LNCAP (cell line): ENCODE data around the gene GALNT18.

Experiments
- TF ChIP-seq, protein P1 (sequence below): fragments of 450-650 bp; IDR thresholded peaks from 2 replicates; pipeline ENCODE4 v1.5.1; 2017; ENCODE audit warnings: mild to moderate bottlenecking

The GALNT18 gene

GRCh38 chr11:11231763-11232162 is 390.0 kb downstream of the GALNT18 start:
- TF ChIP-seq, protein P1, sequence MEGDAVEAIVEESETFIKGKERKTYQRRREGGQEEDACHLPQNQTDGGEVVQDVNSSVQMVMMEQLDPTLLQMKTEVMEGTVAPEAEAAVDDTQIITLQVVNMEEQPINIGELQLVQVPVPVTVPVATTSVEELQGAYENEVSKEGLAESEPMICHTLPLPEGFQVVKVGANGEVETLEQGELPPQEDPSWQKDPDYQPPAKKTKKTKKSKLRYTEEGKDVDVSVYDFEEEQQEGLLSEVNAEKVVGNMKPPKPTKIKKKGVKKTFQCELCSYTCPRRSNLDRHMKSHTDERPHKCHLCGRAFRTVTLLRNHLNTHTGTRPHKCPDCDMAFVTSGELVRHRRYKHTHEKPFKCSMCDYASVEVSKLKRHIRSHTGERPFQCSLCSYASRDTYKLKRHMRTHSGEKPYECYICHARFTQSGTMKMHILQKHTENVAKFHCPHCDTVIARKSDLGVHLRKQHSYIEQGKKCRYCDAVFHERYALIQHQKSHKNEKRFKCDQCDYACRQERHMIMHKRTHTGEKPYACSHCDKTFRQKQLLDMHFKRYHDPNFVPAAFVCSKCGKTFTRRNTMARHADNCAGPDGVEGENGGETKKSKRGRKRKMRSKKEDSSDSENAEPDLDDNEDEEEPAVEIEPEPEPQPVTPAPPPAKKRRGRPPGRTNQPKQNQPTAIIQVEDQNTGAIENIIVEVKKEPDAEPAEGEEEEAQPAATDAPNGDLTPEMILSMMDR, result no peak

GRCh38 chr11:11230802-11231562 is 390.8 kb downstream of the GALNT18 start:
- TF ChIP-seq, protein P1, result peak; percentile 44; the same call in 1 of the 2 replicates

GRCh38 chr11:11230087-11230486 is 391.7 kb downstream of the GALNT18 start:
- TF ChIP-seq, protein P1, result no peak

DNA sequence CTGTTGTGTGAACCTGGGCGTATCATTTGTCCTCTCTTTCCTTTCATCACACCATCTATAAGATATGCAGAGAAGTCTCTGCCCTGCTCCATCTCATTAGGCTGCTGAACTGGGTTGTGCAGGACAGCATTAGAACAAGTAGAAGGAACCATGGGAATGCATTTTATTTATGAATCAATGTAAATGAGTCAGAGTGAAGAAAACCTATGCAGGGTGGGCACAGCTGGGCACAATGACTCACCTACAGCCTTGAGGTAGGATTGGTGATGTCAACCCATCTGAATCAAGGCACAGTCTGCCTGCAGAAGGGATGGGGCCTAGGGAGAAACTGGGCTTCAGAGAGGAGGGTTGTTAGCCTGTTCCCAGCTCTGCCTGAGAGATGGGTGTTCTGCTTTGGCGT is 392.2 kb downstream of the GALNT18 start:
- TF ChIP-seq, protein P1, result no peak

- TF ChIP-seq, protein P1, result no peak
These were observed 394.3 kb downstream of the GALNT18 start for GRCh38 chr11:11227296-11228085.
